HepG2 (cell line): ENCODE results near the gene GABRB1.

Source experiments
- ETV6 ChIP-seq: sonication (generic); formaldehyde crosslinking; conservative IDR thresholded peaks from 2 replicates; pipeline ENCODE4 v1.4.0; 2020; ENCODE audit warnings: missing genetic modification reagents
- HDAC2 ChIP-seq: sonication (generic); formaldehyde crosslinking; IDR thresholded peaks from 2 replicates; pipeline ENCODE4 v1.4.0; 2020; ENCODE audit warnings: missing genetic modification reagents
- MED1 ChIP-seq: sonication (generic); formaldehyde crosslinking; IDR thresholded peaks from 2 replicates; pipeline ENCODE4 v1.4.0; 2020; ENCODE audit warnings: missing genetic modification reagents
- PRMT3 ChIP-seq: sonication (generic); formaldehyde crosslinking; IDR thresholded peaks from 2 replicates; pipeline ENCODE4 v1.8.1; 2022; ENCODE audit warnings: low read depth, mild to moderate bottlenecking, moderate library complexity, missing genetic modification reagents, borderline replicate concordance
- ZNF232 ChIP-seq: sonication (generic); formaldehyde crosslinking; IDR thresholded peaks from 2 replicates; pipeline ENCODE4 v1.4.0; 2020; ENCODE audit warnings: missing genetic modification reagents, borderline replicate concordance
- ZNF678 ChIP-seq: sonication (generic); formaldehyde crosslinking; IDR thresholded peaks from 2 replicates; pipeline ENCODE4 v1.4.0; 2020; ENCODE audit warnings: mild to moderate bottlenecking, missing genetic modification reagents
- TF ChIP-seq, protein P1 (sequence below): sonication (generic); formaldehyde crosslinking; IDR thresholded peaks from 2 replicates; pipeline ENCODE4 v1.5.0; 2020; ENCODE audit warnings: mild to moderate bottlenecking, missing genetic modification reagents, moderate library complexity
- TF ChIP-seq, protein P2 (sequence below): sonication (generic); formaldehyde crosslinking; IDR thresholded peaks from 2 replicates; pipeline ENCODE4 v1.4.0; 2020; ENCODE audit warnings: missing genetic modification reagents

GRCh38 chr4:47373709-47374108, 342.3 kb downstream of the GABRB1 start:
- TF ChIP-seq ETV6 (CRISPR knock-in tag): no peak
- TF ChIP-seq HDAC2 (CRISPR knock-in tag): no peak
- no peak for TF ChIP-seq ZNF678 (CRISPR knock-in tag)
- TF ChIP-seq, protein P1, sequence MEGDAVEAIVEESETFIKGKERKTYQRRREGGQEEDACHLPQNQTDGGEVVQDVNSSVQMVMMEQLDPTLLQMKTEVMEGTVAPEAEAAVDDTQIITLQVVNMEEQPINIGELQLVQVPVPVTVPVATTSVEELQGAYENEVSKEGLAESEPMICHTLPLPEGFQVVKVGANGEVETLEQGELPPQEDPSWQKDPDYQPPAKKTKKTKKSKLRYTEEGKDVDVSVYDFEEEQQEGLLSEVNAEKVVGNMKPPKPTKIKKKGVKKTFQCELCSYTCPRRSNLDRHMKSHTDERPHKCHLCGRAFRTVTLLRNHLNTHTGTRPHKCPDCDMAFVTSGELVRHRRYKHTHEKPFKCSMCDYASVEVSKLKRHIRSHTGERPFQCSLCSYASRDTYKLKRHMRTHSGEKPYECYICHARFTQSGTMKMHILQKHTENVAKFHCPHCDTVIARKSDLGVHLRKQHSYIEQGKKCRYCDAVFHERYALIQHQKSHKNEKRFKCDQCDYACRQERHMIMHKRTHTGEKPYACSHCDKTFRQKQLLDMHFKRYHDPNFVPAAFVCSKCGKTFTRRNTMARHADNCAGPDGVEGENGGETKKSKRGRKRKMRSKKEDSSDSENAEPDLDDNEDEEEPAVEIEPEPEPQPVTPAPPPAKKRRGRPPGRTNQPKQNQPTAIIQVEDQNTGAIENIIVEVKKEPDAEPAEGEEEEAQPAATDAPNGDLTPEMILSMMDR (CRISPR knock-in tag): no peak
- no peak for TF ChIP-seq PRMT3 (CRISPR knock-in tag)
- no peak for TF ChIP-seq MED1 (CRISPR knock-in tag)
- no peak for TF ChIP-seq ZNF232 (CRISPR knock-in tag)
- TF ChIP-seq, protein P2, sequence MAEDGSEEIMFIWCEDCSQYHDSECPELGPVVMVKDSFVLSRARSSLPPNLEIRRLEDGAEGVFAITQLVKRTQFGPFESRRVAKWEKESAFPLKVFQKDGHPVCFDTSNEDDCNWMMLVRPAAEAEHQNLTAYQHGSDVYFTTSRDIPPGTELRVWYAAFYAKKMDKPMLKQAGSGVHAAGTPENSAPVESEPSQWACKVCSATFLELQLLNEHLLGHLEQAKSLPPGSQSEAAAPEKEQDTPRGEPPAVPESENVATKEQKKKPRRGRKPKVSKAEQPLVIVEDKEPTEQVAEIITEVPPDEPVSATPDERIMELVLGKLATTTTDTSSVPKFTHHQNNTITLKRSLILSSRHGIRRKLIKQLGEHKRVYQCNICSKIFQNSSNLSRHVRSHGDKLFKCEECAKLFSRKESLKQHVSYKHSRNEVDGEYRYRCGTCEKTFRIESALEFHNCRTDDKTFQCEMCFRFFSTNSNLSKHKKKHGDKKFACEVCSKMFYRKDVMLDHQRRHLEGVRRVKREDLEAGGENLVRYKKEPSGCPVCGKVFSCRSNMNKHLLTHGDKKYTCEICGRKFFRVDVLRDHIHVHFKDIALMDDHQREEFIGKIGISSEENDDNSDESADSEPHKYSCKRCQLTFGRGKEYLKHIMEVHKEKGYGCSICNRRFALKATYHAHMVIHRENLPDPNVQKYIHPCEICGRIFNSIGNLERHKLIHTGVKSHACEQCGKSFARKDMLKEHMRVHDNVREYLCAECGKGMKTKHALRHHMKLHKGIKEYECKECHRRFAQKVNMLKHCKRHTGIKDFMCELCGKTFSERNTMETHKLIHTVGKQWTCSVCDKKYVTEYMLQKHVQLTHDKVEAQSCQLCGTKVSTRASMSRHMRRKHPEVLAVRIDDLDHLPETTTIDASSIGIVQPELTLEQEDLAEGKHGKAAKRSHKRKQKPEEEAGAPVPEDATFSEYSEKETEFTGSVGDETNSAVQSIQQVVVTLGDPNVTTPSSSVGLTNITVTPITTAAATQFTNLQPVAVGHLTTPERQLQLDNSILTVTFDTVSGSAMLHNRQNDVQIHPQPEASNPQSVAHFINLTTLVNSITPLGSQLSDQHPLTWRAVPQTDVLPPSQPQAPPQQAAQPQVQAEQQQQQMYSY (CRISPR knock-in tag): no peak
